Caco-2 (cell line): ENCODE measurements around the gene LRRC45. TPM values are rescaled to one million over a fixed set of nuclear protein-coding genes. Genes with fewer than 3 reads are reported as not detected.

Experiments
- BruUV-seq: library from RNA; stranded (reverse); fragments of 400-500 nt; replicated peaks from 2 replicates; lab custom pipeline; 2021; lab: Mats Ljungman, UMichigan
- CTCF ChIA-PET: fragments of 300-600 bp; sonication (Branson Sonifier 250); formaldehyde crosslinking; loops from one replicate; lab custom pipeline; 2022; ENCODE audit warnings: antibody characterized with exemption; lab: Charles Lee
- POLR2A ChIA-PET: fragments of 300-600 bp; sonication (Branson Sonifier 250); formaldehyde crosslinking; loops from one replicate; lab custom pipeline; 2022; ENCODE audit warnings: antibody characterized with exemption; lab: Charles Lee
- DNase-seq, 2 experiments: peaks; one replicate each; pipeline versions ENCODE4 v3.0.0 to v3.0.0-alpha.2; 2020 to 2022
- H3K27me3 ChIP-seq: replicated peaks from 2 replicates; pipeline ENCODE4 v1.6.0; 2011; ENCODE audit warnings: low read length; ENCODE audit not compliant: control insufficient read depth, insufficient read depth
- H3K36me3 ChIP-seq: 2 replicates; pipeline ENCODE4 v1.5.1; 2011; ENCODE audit warnings: low read length; ENCODE audit not compliant: control insufficient read depth, insufficient read depth
- H3K4me1 ChIP-seq: fragments of 250-450 bp; sonication (Bioruptor Pico); 2 replicates; pipeline ENCODE4 v1.5.1; 2020; ENCODE audit warnings: mild to moderate bottlenecking
- H3K4me3 ChIP-seq: 2 replicates; pipeline ENCODE4 v1.5.1; 2011; ENCODE audit warnings: low read depth, mild to moderate bottlenecking, control low read depth, low read length
- H3K9me3 ChIP-seq: fragments of 250-450 bp; sonication (Bioruptor Pico); 2 replicates; pipeline ENCODE4 v1.5.1; 2020; ENCODE audit warnings: mild to moderate bottlenecking, moderate library complexity
- H3K27ac Mint-ChIP-seq: one replicate; pipeline ENCODE4 v1.8.0; 2022; ENCODE audit warnings: mixed read lengths; ENCODE audit not compliant: unreplicated experiment
- H3K27me3 Mint-ChIP-seq: one replicate; pipeline ENCODE4 v1.8.0; 2022; ENCODE audit warnings: mixed read lengths; ENCODE audit not compliant: insufficient read depth, unreplicated experiment
- H3K36me3 Mint-ChIP-seq: one replicate; pipeline ENCODE4 v1.8.0; 2022; ENCODE audit warnings: mild to moderate bottlenecking, mixed read lengths; ENCODE audit not compliant: insufficient read depth, unreplicated experiment
- H3K4me1 Mint-ChIP-seq: one replicate; pipeline ENCODE4 v1.8.0; 2022; ENCODE audit warnings: low read depth, mixed read lengths; ENCODE audit not compliant: unreplicated experiment
- H3K4me3 Mint-ChIP-seq: one replicate; pipeline ENCODE4 v1.8.0; 2022; ENCODE audit warnings: mild to moderate bottlenecking, moderate library complexity, mixed read lengths; ENCODE audit not compliant: unreplicated experiment
- H3K9me3 Mint-ChIP-seq: one replicate; pipeline ENCODE4 v1.8.0; 2022; ENCODE audit warnings: mixed read lengths; ENCODE audit not compliant: unreplicated experiment
- intact Hi-C: fragments of 100-400 bp; cut with micrococcal nuclease; formaldehyde crosslinking; loops from one replicate; pipeline ENCODE4 v1.10.0; 2022; ENCODE audit not compliant: unreplicated experiment
- total RNA-seq: library from RNA; stranded (reverse); gene quantifications from 2 replicates; pipeline ENCODE4 v1.2.3, GENCODE V29; 2022
- TF ChIP-seq, protein P1 (sequence below), 2 experiments: fragments of 200-600 bp in 1 of 2; IDR thresholded peaks; 1 replicate in 1 of 2; 2 replicates in 1 of 2; pipeline versions ENCODE4 v1.5.1 to v1.8.0; 2011 to 2022; ENCODE audit warnings: antibody characterized with exemption in 1 of 2, control low read depth in 1 of 2, inconsistent platforms in 1 of 2, low read depth in 1 of 2, low read length in 1 of 2, mild to moderate bottlenecking in 1 of 2, moderate library complexity in 1 of 2; ENCODE audit not compliant: insufficient read depth in 1 of 2, severe bottlenecking in 1 of 2, unreplicated experiment in 1 of 2

Gene LRRC45
- total RNA-seq, 1 experiment from 2014 or later, result 33.2 TPM

DNA sequence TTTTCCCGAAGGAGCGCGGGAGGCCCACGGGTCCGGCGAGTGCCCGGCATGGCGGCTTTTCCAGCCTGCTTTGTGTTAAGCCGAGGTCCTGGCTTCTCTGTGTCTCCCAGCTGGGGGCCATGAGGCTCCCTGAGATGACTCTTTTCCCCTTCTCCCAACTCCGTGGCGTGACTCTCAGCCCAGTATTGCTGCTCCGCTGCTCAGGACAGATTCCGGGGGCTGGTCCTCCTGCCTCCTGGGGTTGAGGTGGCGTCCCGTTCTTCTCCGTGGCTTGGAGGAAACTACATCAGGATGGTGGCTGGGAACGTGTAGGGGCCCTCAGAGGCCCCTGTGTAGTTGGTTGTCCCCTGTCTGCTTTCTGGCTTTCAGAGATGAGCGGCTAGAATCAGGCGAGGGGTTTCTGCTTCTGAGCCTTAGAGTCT lies 29.5 kb downstream of the LRRC45 start:
- H3K36me3 ChIP-seq, result peaks cover 1% of the 10 kb centered on the region; the same call in 1 of the 2 replicates

DNA sequence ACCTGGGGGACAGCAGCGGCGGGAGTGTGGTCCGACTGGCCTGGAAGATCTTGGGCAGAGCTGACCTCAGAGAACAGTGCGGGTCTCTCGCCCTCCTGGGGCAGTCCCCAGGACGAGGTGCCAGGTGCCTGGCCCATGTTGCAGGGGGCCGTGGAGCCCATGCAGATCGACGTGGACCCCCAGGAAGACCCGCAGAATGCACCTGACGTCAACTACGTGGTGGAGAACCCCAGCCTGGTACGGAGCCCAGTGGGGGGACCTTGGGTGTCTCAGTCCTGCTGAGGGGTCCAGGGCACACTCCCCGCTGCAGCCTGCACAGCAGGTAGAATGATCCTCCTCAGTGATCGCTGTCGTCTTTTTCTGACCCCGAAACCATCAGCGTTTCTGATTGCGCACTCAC lies 30.0 kb downstream of the LRRC45 start:
- TF ChIP-seq, protein P1, sequence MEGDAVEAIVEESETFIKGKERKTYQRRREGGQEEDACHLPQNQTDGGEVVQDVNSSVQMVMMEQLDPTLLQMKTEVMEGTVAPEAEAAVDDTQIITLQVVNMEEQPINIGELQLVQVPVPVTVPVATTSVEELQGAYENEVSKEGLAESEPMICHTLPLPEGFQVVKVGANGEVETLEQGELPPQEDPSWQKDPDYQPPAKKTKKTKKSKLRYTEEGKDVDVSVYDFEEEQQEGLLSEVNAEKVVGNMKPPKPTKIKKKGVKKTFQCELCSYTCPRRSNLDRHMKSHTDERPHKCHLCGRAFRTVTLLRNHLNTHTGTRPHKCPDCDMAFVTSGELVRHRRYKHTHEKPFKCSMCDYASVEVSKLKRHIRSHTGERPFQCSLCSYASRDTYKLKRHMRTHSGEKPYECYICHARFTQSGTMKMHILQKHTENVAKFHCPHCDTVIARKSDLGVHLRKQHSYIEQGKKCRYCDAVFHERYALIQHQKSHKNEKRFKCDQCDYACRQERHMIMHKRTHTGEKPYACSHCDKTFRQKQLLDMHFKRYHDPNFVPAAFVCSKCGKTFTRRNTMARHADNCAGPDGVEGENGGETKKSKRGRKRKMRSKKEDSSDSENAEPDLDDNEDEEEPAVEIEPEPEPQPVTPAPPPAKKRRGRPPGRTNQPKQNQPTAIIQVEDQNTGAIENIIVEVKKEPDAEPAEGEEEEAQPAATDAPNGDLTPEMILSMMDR (IDR thresholded peaks at IDR 0.05; ENCODE audit: insufficient read depth in 1 of 2, low read depth in 1 of 2, low read length in 1 of 2, severe bottlenecking in 1 of 2, unreplicated experiment in 1 of 2), result no peak
- ChIA-PET CTCF (interaction anchor here (2.4 kb wide), 1 partner anchor 16 kb away, joined by 14 read pairs; the partner anchor contains the start of gene DCXR), POLR2A (interaction anchor here (0.5 kb wide), 1 partner anchor 30 kb away, joined by 3 read pairs; the partner anchor contains the start of gene LRRC45)
- Histone ChIP-seq H3K4me1 (peaks cover 8% of the 10 kb centered on the region), H3K36me3 (peaks cover 1% of the 10 kb centered on the region; the same call in 1 of the 2 replicates), H3K9me3 (no peaks in the 10 kb centered on the region), H3K4me3 (peak overlapping the region; percentile 94), H3K27me3 (no peaks in the 10 kb centered on the region)
- Mint-ChIP-seq H3K27ac (no peak overlapping the region), H3K4me1 (no peaks in the 10 kb centered on the region), H3K4me3 (peak overlapping the region; percentile 80), H3K36me3 (peaks cover 33% of the 10 kb centered on the region), H3K27me3 (no peaks in the 10 kb centered on the region), H3K9me3 (no peaks in the 10 kb centered on the region)
- intact Hi-C loops, result no loop called here
- no TSS peak for BruUV-seq
- DNase-seq, result no peak

More for the DNA sequence above, 29.5 kb downstream of the LRRC45 start:
- TF ChIP-seq, protein P1 (IDR thresholded peaks at IDR 0.05; ENCODE audit: insufficient read depth in 1 of 2, low read depth in 1 of 2, low read length in 1 of 2, severe bottlenecking in 1 of 2, unreplicated experiment in 1 of 2), result no peak
- ChIA-PET POLR2A (interaction anchor here (0.7 kb wide), 1 partner anchor 15 kb away, joined by 5 read pairs; the partner anchor contains the start of gene DCXR), CTCF (interaction anchor here (0.7 to 2.4 kb wide), 2 partner anchors 16 to 27 kb away, joined by 3 to 14 read pairs; partner anchors contain the start of gene DCXR)
- Mint-ChIP-seq H3K4me1 (no peaks in the 10 kb centered on the region), H3K27ac (no peak overlapping the region), H3K9me3 (no peaks in the 10 kb centered on the region), H3K27me3 (no peaks in the 10 kb centered on the region), H3K4me3 (peak overlapping the region; percentile 80), H3K36me3 (peaks cover 28% of the 10 kb centered on the region)
- peaks cover 8% of the 10 kb centered on the region for H3K4me1 ChIP-seq
- H3K9me3 ChIP-seq, result no peaks in the 10 kb centered on the region
- no TSS peak for BruUV-seq
- intact Hi-C loops, result no loop called here
- DNase-seq, result no peak
- H3K4me3 ChIP-seq, result peak overlapping the region; percentile 94
- H3K27me3 ChIP-seq, result no peaks in the 10 kb centered on the region

DNA sequence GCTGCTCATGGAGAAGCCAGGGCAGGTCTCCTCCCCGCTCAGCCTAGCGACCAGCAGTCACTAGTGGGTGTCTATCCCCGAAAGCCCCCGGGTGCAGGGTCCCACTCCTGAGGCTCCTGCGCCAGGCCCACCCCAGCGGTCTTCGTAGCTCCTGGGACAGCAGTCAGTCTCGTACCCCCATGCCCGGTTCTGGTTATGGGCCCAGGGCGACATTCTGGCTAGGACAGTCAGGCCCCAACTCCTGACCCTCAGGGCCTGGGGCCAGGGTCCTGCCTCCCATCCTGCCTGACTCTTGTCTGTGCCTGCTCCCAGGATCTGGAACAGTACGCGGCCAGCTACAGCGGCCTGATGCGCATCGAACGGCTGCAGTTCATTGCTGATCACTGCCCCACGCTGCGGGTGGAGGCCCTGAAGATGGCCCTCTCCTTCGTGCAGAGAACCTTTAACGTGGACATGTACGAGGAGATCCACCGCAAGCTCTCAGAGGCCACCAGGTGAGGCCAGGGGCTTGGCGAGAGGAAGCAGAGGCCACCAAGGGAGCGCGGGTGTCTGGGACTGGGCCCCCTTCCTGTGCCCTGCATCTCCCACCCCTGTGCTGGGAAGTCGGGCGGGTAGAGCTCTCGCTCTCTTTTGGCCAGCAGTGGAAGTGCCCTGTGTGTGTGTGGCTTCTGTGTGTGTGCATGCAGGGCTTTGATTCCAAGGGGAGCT lies 30.6 kb downstream of the LRRC45 start:
- Mint-ChIP-seq H3K27me3 (no peaks in the 10 kb centered on the region), H3K4me3 (peak overlapping the region; percentile 80), H3K27ac (no peak overlapping the region), H3K9me3 (no peaks in the 10 kb centered on the region), H3K36me3 (peaks cover 39% of the 10 kb centered on the region), H3K4me1 (no peaks in the 10 kb centered on the region)
- TF ChIP-seq, protein P1 (IDR thresholded peaks at IDR 0.05; ENCODE audit: insufficient read depth in 1 of 2, low read depth in 1 of 2, low read length in 1 of 2, severe bottlenecking in 1 of 2, unreplicated experiment in 1 of 2), result no peak
- intact Hi-C loops, result no loop called here
- ChIA-PET POLR2A (interaction anchor here (0.5 kb wide), 1 partner anchor 31 kb away, joined by 3 read pairs; the partner anchor contains the start of gene LRRC45), CTCF (no interaction called here)
- H3K27me3 ChIP-seq, result no peaks in the 10 kb centered on the region
- BruUV-seq, result no TSS peak
- DNase-seq, result no peak
- no peaks in the 10 kb centered on the region for H3K9me3 ChIP-seq
- peaks cover 1% of the 10 kb centered on the region; the same call in 1 of the 2 replicates for H3K36me3 ChIP-seq
- no peak overlapping the region; the same call in 1 of the 2 replicates for H3K4me3 ChIP-seq
- peaks cover 8% of the 10 kb centered on the region for H3K4me1 ChIP-seq
